Gastrocnemius medialis (tissue), 4 donors: ENCODE data around the gene ATP2A1. TPM values are rescaled to one million over a fixed set of nuclear protein-coding genes. Genes with fewer than 3 reads are reported as not detected.

ENCODE experiments used
- ATAC-seq, 2 donors: fragments of 150-250 bp; one replicate each; pipeline ENCODE4 v1.9.1; 2016
- DNase-seq, 2 donors: peaks; one replicate each; pipeline ENCODE4 v3.0.0-alpha.2; 2019
- H3K27ac ChIP-seq, 4 donors: fragments of 200-600 bp; sonication (generic); 1 replicate in 1 of 4; 2 replicates in 3 of 4; pipeline ENCODE4 v1.5.1; 2016 to 2018; ENCODE audit warnings: mild to moderate bottlenecking in 2 of 4, moderate library complexity in 1 of 4
- H3K27me3 ChIP-seq, 3 donors: fragments of 200-600 bp; sonication (generic) in 2 of 3; 1 replicate in 1 of 3; 2 replicates in 2 of 3; pipeline versions ENCODE4 v1.5.1 to v1.6.0; 2016 to 2019; ENCODE audit warnings: mild to moderate bottlenecking in 1 of 3, moderate library complexity in 1 of 3
- H3K36me3 ChIP-seq, 2 donors: fragments of 200-600 bp; sonication (generic) in 1 of 2; one replicate each; pipeline ENCODE4 v1.5.1; 2017 to 2018
- H3K4me1 ChIP-seq, 2 donors: fragments of 200-600 bp; sonication (generic) in 1 of 2; one replicate each; pipeline ENCODE4 v1.5.1; 2016 to 2017; ENCODE audit warnings: mild to moderate bottlenecking in 2 of 2
- H3K4me3 ChIP-seq, 4 donors: fragments of 200-600 bp; sonication (generic) in 3 of 4; 1 replicate in 1 of 4; 2 replicates in 3 of 4; pipeline ENCODE4 v1.5.1; 2016 to 2019; ENCODE audit warnings: mild to moderate bottlenecking in 2 of 4
- H3K9me3 ChIP-seq, 3 donors: fragments of 200-600 bp; sonication (generic) in 2 of 3; 1 replicate in 1 of 3; 2 replicates in 2 of 3; pipeline ENCODE4 v1.5.1; 2016 to 2019
- CTCF ChIP-seq, 5 experiments: fragments of 450-650 bp in 3 of 5; fragments of 200-600 bp in 2 of 5; sonication (generic) in 2 of 5; IDR thresholded peaks in 4 of 5; conservative IDR thresholded peaks in 1 of 5; 1 replicate in 4 of 5; 2 replicates in 1 of 5; pipeline ENCODE4 v1.5.1; 2016 to 2019; ENCODE audit warnings: antibody characterized with exemption in 5 of 5, mild to moderate bottlenecking in 3 of 5, moderate library complexity in 3 of 5
- POLR2A ChIP-seq, 2 donors: fragments of 450-650 bp; IDR thresholded peaks; one replicate each; pipeline ENCODE4 v1.6.1; 2017; ENCODE audit warnings: antibody characterized with exemption in 2 of 2, mild to moderate bottlenecking in 2 of 2, moderate library complexity in 2 of 2
- in situ Hi-C, 4 donors: fragments of 200-750 bp; cut with MboI; loops; one replicate each; pipeline versions ENCODE4 v1.15.0 to v1.8.0; 2017; ENCODE audit warnings: low sequenced_read_pairs in 4 of 4
- intact Hi-C: fragments of 100-400 bp; cut with DNase I; formaldehyde crosslinking; loops from one replicate; pipeline ENCODE4 v1.15.1; 2023; ENCODE audit warnings: low total_unique reads
- total RNA-seq, 4 donors: library from RNA; depleted of rRNA; stranded (reverse); fragments of >200 nt; gene quantifications; one replicate each; pipeline versions ENCODE4 v1.1.0 to v1.2.3, GENCODE V29; 2016

ATP2A1 gene
- total RNA-seq, 4 donors from 2014 or later, result 380 to 909 (median 764) TPM

GRCh38 chr16:28903344-28904042, 25.2 kb downstream of the ATP2A1 start:
- in situ Hi-C loops (no loop called here), intact Hi-C loops (no loop called here)
- TF ChIP-seq POLR2A (IDR thresholded peaks at IDR 0.05), result no peak
- TF ChIP-seq CTCF (IDR thresholded peaks at IDR 0.05 in 4 of 5, conservative IDR thresholded peaks at IDR 0.05 in 1 of 5), result no peak
- Histone ChIP-seq H3K4me3 (no peak overlapping the region), H3K4me1 (no peaks in the 10 kb centered on the region), H3K27me3 (no peaks in the 10 kb centered on the region), H3K27ac (no peak overlapping the region), H3K36me3 (peaks cover 0 to 13% of the 10 kb centered on the region in 2 donors), H3K9me3 (no peaks in the 10 kb centered on the region)
- ATAC-seq (no peak), DNase-seq (no peak)

- Histone ChIP-seq H3K4me1 (no peaks in the 10 kb centered on the region), H3K9me3 (no peaks in the 10 kb centered on the region), H3K4me3 (no peak overlapping the region), H3K36me3 (peaks cover 0 to 17% of the 10 kb centered on the region in 2 donors), H3K27ac (peak overlapping the region in 2 of 4 donors; percentile 62 to 68), H3K27me3 (no peaks in the 10 kb centered on the region)
- TF ChIP-seq POLR2A (IDR thresholded peaks at IDR 0.05) (no peak), CTCF (IDR thresholded peaks at IDR 0.05 in 4 of 5, conservative IDR thresholded peaks at IDR 0.05 in 1 of 5) (no peak)
- DNase-seq (no peak), ATAC-seq (no peak)
- intact Hi-C loops, result no loop called here
- in situ Hi-C loops, result no loop called here
Measured at GRCh38 chr16:28904363-28904762, 26.1 kb downstream of the ATP2A1 start.

- no peak for ATAC-seq
- H3K9me3 ChIP-seq, result no peaks in the 10 kb centered on the region
- H3K27ac ChIP-seq, result peak overlapping the region in 2 of 4 donors; percentile 62 to 68
- peaks cover 0 to 17% of the 10 kb centered on the region in 2 donors for H3K36me3 ChIP-seq
- no peaks in the 10 kb centered on the region for H3K4me1 ChIP-seq
- H3K4me3 ChIP-seq, result no peak overlapping the region
- DNase-seq, result no peak
- in situ Hi-C loops (no loop called here), intact Hi-C loops (no loop called here)
- no peaks in the 10 kb centered on the region for H3K27me3 ChIP-seq
- TF ChIP-seq CTCF (IDR thresholded peaks at IDR 0.05 in 4 of 5, conservative IDR thresholded peaks at IDR 0.05 in 1 of 5) (no peak), POLR2A (IDR thresholded peaks at IDR 0.05) (no peak)
Measured at GRCh38 chr16:28904828-28905227, 26.5 kb downstream of the ATP2A1 start.

- Histone ChIP-seq H3K9me3 (no peaks in the 10 kb centered on the region), H3K27ac (peak overlapping the region in 2 of 4 donors; percentile 62 to 68)
Measured at GRCh38 chr16:28905229-28905754, 27.0 kb downstream of the ATP2A1 start.

More at GRCh38 chr16:28905229-28905754, 27.0 kb downstream of the ATP2A1 start:
- TF ChIP-seq POLR2A (IDR thresholded peaks at IDR 0.05) (no peak), CTCF (IDR thresholded peaks at IDR 0.05 in 4 of 5, conservative IDR thresholded peaks at IDR 0.05 in 1 of 5) (no peak)
- Histone ChIP-seq H3K36me3 (peaks cover 0 to 17% of the 10 kb centered on the region in 2 donors), H3K27me3 (no peaks in the 10 kb centered on the region), H3K4me3 (no peak overlapping the region), H3K4me1 (no peaks in the 10 kb centered on the region)
- in situ Hi-C loops (no loop called here), intact Hi-C loops (no loop called here)
- no peak for DNase-seq
- no peak for ATAC-seq
